Keratinocyte (primary cell): Measurements from ENCODE around the gene ATXN7L3.

Source experiments
- CTCF ChIP-seq, 3 experiments: IDR thresholded peaks in 1 of 3; conservative IDR thresholded peaks in 1 of 3; optimal IDR thresholded peaks in 1 of 3; 2 replicates in 2 of 3; 3 replicates in 1 of 3; pipeline versions ENCODE3 to v1.5.1; 2011; ENCODE audit warnings: low read length in 3 of 3, mild to moderate bottlenecking in 3 of 3, moderate library complexity in 2 of 3, control low read depth in 1 of 3, inconsistent platforms in 1 of 3; ENCODE audit not compliant: insufficient read depth in 2 of 3; ENCODE audit errors: extremely low read depth in 1 of 3
- EZH2 ChIP-seq: IDR thresholded peaks from one replicate; pipeline ENCODE4 v1.6.1; 2012; ENCODE audit warnings: inconsistent platforms, mild to moderate bottlenecking, low read length, moderate library complexity

DNA sequence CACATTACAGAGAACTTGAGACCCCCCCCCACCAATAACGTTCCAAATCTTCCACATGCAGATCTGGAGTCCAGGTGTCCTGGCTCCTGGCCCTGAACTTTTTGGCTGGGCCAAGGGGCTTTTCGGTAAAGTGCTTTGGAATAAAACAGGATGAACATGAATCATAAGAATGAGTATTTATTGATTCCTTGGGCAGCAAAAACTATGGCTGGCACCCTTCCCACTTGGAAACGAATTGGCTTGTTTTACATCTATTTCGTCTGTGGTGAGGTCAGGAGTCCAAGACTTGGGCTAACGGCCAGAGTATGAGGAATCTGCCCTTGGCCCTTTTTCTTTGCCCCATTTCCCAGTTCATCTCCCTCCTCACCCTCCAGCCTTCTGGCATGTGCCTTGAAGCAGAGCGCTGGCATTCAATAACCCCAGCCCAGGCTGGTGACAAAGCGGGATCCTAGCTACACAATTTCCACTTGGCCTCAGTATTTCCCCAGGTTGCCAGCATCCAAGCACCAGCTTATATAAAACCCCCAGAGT lies 23.9 kb upstream of the ATXN7L3 start:
- no peak for TF ChIP-seq CTCF (optimal IDR thresholded peaks at IDR 0.05 in 1 of 3, IDR thresholded peaks at IDR 0.05 in 1 of 3, conservative IDR thresholded peaks at IDR 0.05 in 1 of 3; ENCODE audit: extremely low read depth in 1 of 3, insufficient read depth in 2 of 3, low read length in 3 of 3)
- TF ChIP-seq EZH2: no peak
